Measurements from ENCODE around the gene MSL1.

Gene MSL1

GRCh38 chr17:40087049-40087794 lies 34.5 kb upstream of the MSL1 start:
- TF ChIP-seq CTCF (conservative IDR thresholded peaks at IDR 0.05) = no peak
- TF ChIP-seq ZFX (IDR thresholded peaks at IDR 0.05) = no peak
- H3K27ac ChIP-seq = no peak overlapping the region

- no peak overlapping the region for H3K27ac ChIP-seq
- TF ChIP-seq CTCF (conservative IDR thresholded peaks at IDR 0.05) (no peak), ZFX (IDR thresholded peaks at IDR 0.05) (no peak)
These were observed 33.7 kb upstream of the MSL1 start for GRCh38 chr17:40087903-40088718.

- no peak overlapping the region for H3K27ac ChIP-seq
- TF ChIP-seq ZFX (IDR thresholded peaks at IDR 0.05) (no peak), CTCF (conservative IDR thresholded peaks at IDR 0.05) (no peak)
These were observed 32.5 kb upstream of the MSL1 start for GRCh38 chr17:40089077-40089895.

GRCh38 chr17:40090237-40091119 lies 31.3 kb upstream of the MSL1 start:
- no peak for TF ChIP-seq CTCF (conservative IDR thresholded peaks at IDR 0.05)
- no peak for TF ChIP-seq ZFX (IDR thresholded peaks at IDR 0.05)

GRCh38 chr17:40091691-40092397 lies 29.9 kb upstream of the MSL1 start:
- TF ChIP-seq CTCF (conservative IDR thresholded peaks at IDR 0.05) = no peak
- no peak for TF ChIP-seq ZFX (IDR thresholded peaks at IDR 0.05)
- H3K27ac ChIP-seq = no peak overlapping the region

More at GRCh38 chr17:40090237-40091119, 31.3 kb upstream of the MSL1 start:
- no peak overlapping the region for H3K27ac ChIP-seq

- no peak overlapping the region for H3K27ac ChIP-seq
- TF ChIP-seq CTCF (conservative IDR thresholded peaks at IDR 0.05) (no peak), ZFX (IDR thresholded peaks at IDR 0.05) (no peak)
These were observed 29.2 kb upstream of the MSL1 start for GRCh38 chr17:40092581-40092980.
